H1 (cell line): ENCODE data around the gene TGFBR2. TPM values are rescaled to one million over a fixed set of nuclear protein-coding genes. Genes with fewer than 3 reads are reported as not detected.

Experiments
- CTCF ChIA-PET: fragments of 300-600 bp; sonication (Branson Sonifier 250); formaldehyde crosslinking; loops from one replicate; lab custom pipeline; 2021; ENCODE audit not compliant: partially characterized antibody; lab: Charles Lee
- POLR2A ChIA-PET: fragments of 300-600 bp; sonication (Branson Sonifier 250); formaldehyde crosslinking; loops from one replicate; lab custom pipeline; 2021; ENCODE audit warnings: inconsistent platforms; ENCODE audit not compliant: partially characterized antibody; lab: Charles Lee
- DNase-seq, 2 experiments: peaks; one replicate each; pipeline versions ENCODE4 v3.0.0 to v3.0.0-alpha.2; 2010 to 2022; ENCODE audit warnings: low spot score in 2 of 2, low read depth in 1 of 2, mixed read lengths in 1 of 2
- FAIRE-seq: peaks from 2 replicates; lab custom pipeline; 2011; peaks lifted over from hg19 to GRCh38; lab: Jason Lieb, UNC
- H2AFZ ChIP-seq: 2 replicates; pipeline ENCODE4 v1.8.1; 2012; ENCODE audit warnings: low read length, inconsistent platforms
- H2AK5ac ChIP-seq: 2 replicates; pipeline ENCODE4 v1.6.1; 2013; ENCODE audit warnings: low read depth, low read length
- H2BK120ac ChIP-seq: replicated peaks from 2 replicates; pipeline ENCODE3; 2013; ENCODE audit warnings: low read depth, low read length, inconsistent platforms
- H2BK12ac ChIP-seq: 2 replicates; pipeline ENCODE4 v1.6.1; 2013; ENCODE audit warnings: low read depth, low read length
- H2BK15ac ChIP-seq: 2 replicates; pipeline ENCODE4 v1.6.1; 2013; ENCODE audit warnings: low read length
- H2BK20ac ChIP-seq: 2 replicates; pipeline ENCODE4 v1.6.1; 2013; ENCODE audit warnings: low read length
- H2BK5ac ChIP-seq: 2 replicates; pipeline ENCODE4 v1.6.1; 2013; ENCODE audit warnings: low read depth, low read length
- H3K14ac ChIP-seq: 2 replicates; pipeline ENCODE4 v1.6.1; 2013; ENCODE audit warnings: inconsistent platforms; ENCODE audit not compliant: insufficient read length
- H3K18ac ChIP-seq: 2 replicates; pipeline ENCODE4 v1.6.1; 2013; ENCODE audit warnings: low read length; ENCODE audit errors: extremely low read depth
- H3K23ac ChIP-seq: 2 replicates; pipeline ENCODE4 v1.6.1; 2013; ENCODE audit warnings: inconsistent platforms; ENCODE audit not compliant: insufficient read length
- H3K23me2 ChIP-seq: 2 replicates; pipeline ENCODE4 v1.6.1; 2013; ENCODE audit warnings: low read depth, low read length
- H3K27ac ChIP-seq: 2 replicates; pipeline ENCODE4 v1.6.1; 2011; ENCODE audit warnings: low read depth, low read length, inconsistent platforms
- H3K27me3 ChIP-seq, 4 experiments: replicated peaks in 1 of 4; 1 replicate in 1 of 4; 2 replicates in 3 of 4; pipeline versions ENCODE4 v1.6.1 to v1.8.1; 2011 to 2013; ENCODE audit warnings: low read length in 3 of 4, mild to moderate bottlenecking in 3 of 4, inconsistent platforms in 2 of 4, mixed read lengths in 2 of 4, moderate library complexity in 1 of 4; ENCODE audit not compliant: control insufficient read depth in 3 of 4, insufficient read depth in 3 of 4; ENCODE audit errors: extremely low read depth in 1 of 4
- H3K36me3 ChIP-seq, 4 experiments: 2 replicates each; pipeline versions ENCODE4 v1.6.1 to v1.8.1; 2011 to 2013; ENCODE audit warnings: mild to moderate bottlenecking in 4 of 4, low read length in 3 of 4, moderate library complexity in 2 of 4, control low read depth in 1 of 4, inconsistent platforms in 1 of 4; ENCODE audit not compliant: insufficient read depth in 4 of 4, control insufficient read depth in 2 of 4
- H3K4ac ChIP-seq: replicated peaks from 2 replicates; pipeline ENCODE3; 2013; ENCODE audit warnings: low read length, low read depth, mixed read lengths, inconsistent platforms; ENCODE audit not compliant: insufficient read length
- H3K4me1 ChIP-seq, 4 experiments: replicated peaks in 1 of 4; 1 replicate in 1 of 4; 2 replicates in 3 of 4; pipeline versions ENCODE4 v1.6.1 to v1.8.1; 2011 to 2013; ENCODE audit warnings: low read length in 3 of 4, inconsistent platforms in 2 of 4, mixed read lengths in 1 of 4; ENCODE audit not compliant: insufficient read depth in 4 of 4, control insufficient read depth in 3 of 4
- H3K4me2 ChIP-seq, 2 experiments: 2 replicates each; pipeline versions ENCODE4 v1.6.1 to v1.8.1; 2011 to 2013; ENCODE audit warnings: low read depth in 2 of 2, low read length in 2 of 2, control low read depth in 1 of 2, inconsistent platforms in 1 of 2, mild to moderate bottlenecking in 1 of 2; ENCODE audit not compliant: insufficient read depth in 1 of 2
- H3K4me3 ChIP-seq, 4 experiments: fragments of 200-600, 300-600 bp in 1 of 4; sonication (generic), shearing (Covaris generic), sonication (Bioruptor Twin) in 1 of 4; 2 replicates each; pipeline versions ENCODE4 v1.5.1 to v1.8.1; 2011 to 2016; ENCODE audit warnings: low read length in 4 of 4, low read depth in 3 of 4, control low read depth in 2 of 4, inconsistent platforms in 2 of 4, mild to moderate bottlenecking in 2 of 4, mixed read lengths in 1 of 4, moderate library complexity in 1 of 4; ENCODE audit not compliant: insufficient read depth in 2 of 4; ENCODE audit errors: extremely low read depth in 1 of 4
- H3K56ac ChIP-seq: replicated peaks from 2 replicates; pipeline ENCODE3; 2013; ENCODE audit warnings: low read depth, mild to moderate bottlenecking, mixed read lengths, low read length, inconsistent platforms; ENCODE audit not compliant: insufficient read length
- H3K79me1 ChIP-seq: 2 replicates; pipeline ENCODE4 v1.6.1; 2013; ENCODE audit warnings: low read depth, low read length, control low read depth
- H3K79me2 ChIP-seq, 2 experiments: 2 replicates each; pipeline versions ENCODE4 v1.6.1 to v1.8.1; 2012 to 2013; ENCODE audit warnings: low read length in 2 of 2, mild to moderate bottlenecking in 2 of 2, inconsistent platforms in 1 of 2; ENCODE audit not compliant: insufficient read depth in 2 of 2, control insufficient read depth in 1 of 2
- H3K9ac ChIP-seq, 4 experiments: replicated peaks in 1 of 4; 1 replicate in 1 of 4; 2 replicates in 3 of 4; pipeline versions ENCODE4 v1.6.1 to v1.8.1; 2011 to 2013; ENCODE audit warnings: low read depth in 3 of 4, low read length in 3 of 4, control low read depth in 2 of 4, mild to moderate bottlenecking in 2 of 4, moderate library complexity in 2 of 4, inconsistent platforms in 1 of 4; ENCODE audit errors: extremely low read depth in 1 of 4
- H3K9me3 ChIP-seq, 2 experiments: 2 replicates each; pipeline versions ENCODE4 v1.6.1 to v1.8.1; 2012 to 2013; ENCODE audit warnings: mild to moderate bottlenecking in 2 of 2, moderate library complexity in 2 of 2, control low read depth in 1 of 2, inconsistent platforms in 1 of 2, low read depth in 1 of 2, low read length in 1 of 2, mixed read lengths in 1 of 2; ENCODE audit not compliant: insufficient read depth in 2 of 2
- H4K20me1 ChIP-seq, 2 experiments: replicated peaks in 1 of 2; 2 replicates each; pipeline versions ENCODE3 to v1.8.1; 2011 to 2013; ENCODE audit warnings: inconsistent platforms in 2 of 2, low read length in 2 of 2, mild to moderate bottlenecking in 1 of 2; ENCODE audit not compliant: insufficient read depth in 2 of 2, control insufficient read depth in 1 of 2
- H4K5ac ChIP-seq: 2 replicates; pipeline ENCODE4 v1.6.1; 2013; ENCODE audit warnings: low read length, low read depth, mixed read lengths, inconsistent platforms; ENCODE audit not compliant: insufficient read length
- H4K8ac ChIP-seq: 2 replicates; pipeline ENCODE4 v1.8.0; 2013; ENCODE audit warnings: mild to moderate bottlenecking, moderate library complexity, low read length, inconsistent platforms; ENCODE audit not compliant: insufficient read depth; ENCODE audit errors: extremely low read depth
- H4K91ac ChIP-seq: replicated peaks from 2 replicates; pipeline ENCODE3; 2013; ENCODE audit warnings: low read length, mixed read lengths, inconsistent platforms; ENCODE audit not compliant: insufficient read length
- GABPA ChIP-seq: IDR thresholded peaks from 2 replicates; pipeline ENCODE4 v1.6.1; 2011; ENCODE audit warnings: mild to moderate bottlenecking, low read length, moderate library complexity, borderline replicate concordance; ENCODE audit not compliant: insufficient read depth
- GTF2F1 ChIP-seq: IDR thresholded peaks from 2 replicates; pipeline ENCODE4 v1.6.1; 2012; ENCODE audit warnings: low read depth, low read length, improper control_type of control experiment, borderline replicate concordance
- HDAC2 ChIP-seq, 2 experiments: fragments of 300-600 bp in 1 of 2; sonication (generic) in 1 of 2; IDR thresholded peaks; 2 replicates each; pipeline ENCODE4 v1.6.1; 2011 to 2012; ENCODE audit warnings: low read depth in 2 of 2, low read length in 2 of 2, mild to moderate bottlenecking in 2 of 2, moderate library complexity in 2 of 2, borderline replicate concordance in 1 of 2, inconsistent platforms in 1 of 2
- RBBP5 ChIP-seq: IDR thresholded peaks from 2 replicates; pipeline ENCODE4 v1.7.1; 2012; ENCODE audit warnings: low read depth, mild to moderate bottlenecking, inconsistent platforms, low read length, moderate library complexity, borderline replicate concordance
- RXRA ChIP-seq: IDR thresholded peaks from 2 replicates; pipeline ENCODE4 v1.6.1; 2011; ENCODE audit warnings: low read depth, mild to moderate bottlenecking, low read length, moderate library complexity; ENCODE audit not compliant: insufficient read depth
- WGBS, 2 experiments: shearing (Covaris generic) in 1 of 2; methylation state at CpG; one replicate each; pipeline versions ENCODE4 v1.1.6 to v1.1.7; 2013 to 2015; ENCODE audit warnings: low lambda C conversion rate in 2 of 2, mixed read lengths in 2 of 2, inconsistent platforms in 1 of 2, low coverage in 1 of 2, missing lambda C conversion rate in 1 of 2; ENCODE audit not compliant: insufficient replicate concordance in 2 of 2, insufficient coverage in 1 of 2, insufficient read length in 1 of 2; ENCODE audit errors: extremely low coverage in 1 of 2, missing lambda C conversion rate in 1 of 2; 5-methylcytosine and 5-hydroxymethylcytosine counted together
- long read RNA-seq, 2 experiments: library from RNA in 1 of 2; library from capped mRNA in 1 of 2; stranded (forward); transcript quantifications; one replicate each; pipeline ENCODE4 v2.0.0, GENCODE V29; 2021; ENCODE audit warnings: inconsistent platforms in 1 of 2
- polyA minus RNA-seq, 3 experiments: library from RNA; depleted of rRNA, polyadenylated mRNA; stranded (reverse); fragments of >200 nt; gene quantifications; 1 replicate in 2 of 3; 2 replicates in 1 of 3; pipeline ENCODE4 v1.2.3, GENCODE V29; 2011
- polyA plus RNA-seq, 7 experiments: library from polyadenylated mRNA; depleted of rRNA in 3 of 7; stranded (reverse) in 5 of 7; unstranded in 2 of 7; fragments of >200 nt in 5 of 7; fragments of 200-250 nt in 2 of 7; gene quantifications; 1 replicate in 5 of 7; 2 replicates in 1 of 7; 4 replicates in 1 of 7; pipeline versions ENCODE4 v1.2.1 to v1.2.3, GENCODE V29; 2011 to 2013; ENCODE audit warnings: missing spikeins in 2 of 7, mixed read lengths in 2 of 7
- total RNA-seq: library from RNA; stranded (reverse); fragmentation: NEBNext Ultra II Directional; extraction: Animal tissue kit (Norgen Biotek cat#: 25700); gene quantifications from 2 replicates; pipeline ENCODE4 v1.2.1, GENCODE V29; 2021
- TF ChIP-seq, protein P1 (sequence below): IDR thresholded peaks from 2 replicates; pipeline ENCODE4 v1.6.1; 2011; ENCODE audit warnings: low read length, improper control_type of control experiment

Gene TGFBR2
- 6.7 and 7.4 TPM in 2 replicates for total RNA-seq
- 3.6 and 4.2 TPM in 2 replicates for polyA plus RNA-seq (2011; rRNA removed)
- polyA plus RNA-seq (2011; cell fraction: cytosol; rRNA removed) = 4.2 TPM
- 5.1 TPM for polyA plus RNA-seq (2011; cell fraction: nucleus; rRNA removed)
- 3.4 to 4.3 TPM (median 4.2 TPM) in 4 replicates for polyA plus RNA-seq (2012, experiment 1 of 2)
- polyA plus RNA-seq (2012, experiment 2 of 2) = 0.56 TPM
- polyA plus RNA-seq (2013, experiment 1 of 2) = 9.3 TPM
- 11.1 TPM for polyA plus RNA-seq (2013, experiment 2 of 2)
- 16.0 and 17.2 TPM in 2 replicates for polyA minus RNA-seq (2011; rRNA and poly(A)+ RNA removed)
- 4.8 TPM for polyA minus RNA-seq (2011; cell fraction: cytosol; rRNA and poly(A)+ RNA removed)
- polyA minus RNA-seq (2011; cell fraction: nucleus; rRNA and poly(A)+ RNA removed) = 15.0 TPM
- long read RNA-seq, experiment 1, full-length matches to known transcripts = 1 of 6 reads
- long read RNA-seq, experiment 1, partial matches to known transcripts = 5 of 6 reads
- long read RNA-seq, experiment 1, other reads (novel, unspliced or antisense) = 0 of 6 reads
- long read RNA-seq, experiment 2 = 0 reads

- Histone ChIP-seq H3K14ac (no peak within 1 kb of the TSS), H2BK15ac (0 out of 2 replicates have a peak within 1 kb of the TSS, but pooled peaks have one; percentile 62), H2AFZ (peak within 1 kb of the TSS; percentile 93), H3K4me2 (peak within 1 kb of the TSS; percentile 79 to 96), H2AK5ac (no peak within 1 kb of the TSS; the same call in 1 of the 2 replicates), H3K36me3 (no peaks in the 10 kb centered on the region), H2BK120ac (no peak within 1 kb of the TSS), H3K23ac (no peak within 1 kb of the TSS), H2BK5ac (peak within 1 kb of the TSS; percentile 62; the same call in 1 of the 2 replicates), H3K18ac (peak within 1 kb of the TSS; percentile 84), H3K4me3 (peak within 1 kb of the TSS; percentile 68 to 93 (median 75)), H3K27ac (no peak within 1 kb of the TSS), H3K4me1 (peaks cover 0 to 7% (median 2%) of the 10 kb centered on the region in 4 experiments; a peak in 5 of 7 replicates), H3K56ac (peak within 1 kb of the TSS; percentile 55), H3K4ac (peak within 1 kb of the TSS; percentile 74), H3K9ac (peak within 1 kb of the TSS; percentile 56 to 74 (median 66)), H3K79me1 (peaks cover 10% of the 10 kb centered on the region), H4K8ac (peak within 1 kb of the TSS; percentile 91), H3K27me3 (peaks cover 0 to 3% (median 0%) of the 10 kb centered on the region in 4 experiments; a peak in 1 of 7 replicates), H3K23me2 (peaks cover 6% of the 10 kb centered on the region; the same call in 1 of the 2 replicates), H2BK12ac (no peak within 1 kb of the TSS), H4K5ac (peak within 1 kb of the TSS; percentile 36), H3K79me2 (peaks cover 0 to 41% of the 10 kb centered on the region in 2 experiments; a peak in 3 of 4 replicates), H2BK20ac (no peak within 1 kb of the TSS), H4K20me1 (peaks cover 0 to 3% of the 10 kb centered on the region in 2 experiments), H3K9me3 (no peaks in the 10 kb centered on the region), H4K91ac (peak within 1 kb of the TSS; percentile 49)
- POLR2A ChIA-PET = interaction anchor here (0.6 to 1.6 kb wide), 9 partner anchors 10 to 89 kb away, joined by 3 to 4 read pairs (median 3); no protein-coding TSS in a partner anchor
- DNase-seq = peak; percentile 60 to 77
- CTCF ChIA-PET = interaction anchor here (0.7 kb wide), 1 partner anchor 564 kb away, joined by 3 read pairs; no protein-coding TSS in a partner anchor
- 3% methylated on average over 68 of the region's 71 CpGs; no CpG with 5 or more reads in 1 of the 2 experiments for WGBS, 2 experiments
- FAIRE-seq = no peak
- TF ChIP-seq, protein P1, sequence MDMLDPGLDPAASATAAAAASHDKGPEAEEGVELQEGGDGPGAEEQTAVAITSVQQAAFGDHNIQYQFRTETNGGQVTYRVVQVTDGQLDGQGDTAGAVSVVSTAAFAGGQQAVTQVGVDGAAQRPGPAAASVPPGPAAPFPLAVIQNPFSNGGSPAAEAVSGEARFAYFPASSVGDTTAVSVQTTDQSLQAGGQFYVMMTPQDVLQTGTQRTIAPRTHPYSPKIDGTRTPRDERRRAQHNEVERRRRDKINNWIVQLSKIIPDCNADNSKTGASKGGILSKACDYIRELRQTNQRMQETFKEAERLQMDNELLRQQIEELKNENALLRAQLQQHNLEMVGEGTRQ = no peak
- TF ChIP-seq HDAC2 (IDR thresholded peaks at IDR 0.05; ENCODE audit: borderline replicate concordance in 1 of 2, low read depth in 2 of 2, low read length in 2 of 2) = peak; percentile 4 to 68; a peak in 1 of 4 replicates
- peak; percentile 91; the same call in 1 of the 2 replicates for TF ChIP-seq RBBP5
- no peak for TF ChIP-seq GTF2F1
- TF ChIP-seq RXRA = no peak
- no peak for TF ChIP-seq GABPA
These were observed at the start of gene TGFBR2 for GRCh38 chr3:30606301-30607031. TGFBR2 (plus strand) TSS chr3:30606601; CDS start chr3:30606884, 283 bp downstream.
